ENCODE measurements around the gene TLE4. TPM values are rescaled to one million over a fixed set of nuclear protein-coding genes. Genes with fewer than 3 reads are reported as not detected.

TLE4 gene
- total RNA-seq, 2 donors from 2014 or later, result 9.7 to 130 TPM

DNA sequence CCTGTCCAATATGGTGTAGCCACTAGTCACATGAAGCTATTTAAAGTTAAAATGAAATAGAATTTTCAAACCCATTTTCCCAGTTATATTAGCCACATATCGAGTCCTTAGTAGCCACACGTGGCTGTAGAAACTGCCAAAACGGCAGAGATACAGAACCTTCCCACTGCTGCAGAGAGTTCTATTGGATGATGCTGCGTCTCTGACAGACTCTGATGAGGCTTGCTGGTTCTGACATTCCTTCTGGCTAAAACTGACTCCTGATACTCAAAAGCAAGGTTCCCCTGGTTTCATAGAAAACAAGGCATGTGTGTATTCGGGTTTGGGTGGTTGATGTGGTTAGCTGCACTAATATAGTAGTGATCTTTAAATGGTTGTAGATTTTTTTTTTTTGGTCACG is 91.5 kb downstream of the TLE4 start:
- no peak overlapping the region for H3K4me3 ChIP-seq
- TF ChIP-seq, protein P1, sequence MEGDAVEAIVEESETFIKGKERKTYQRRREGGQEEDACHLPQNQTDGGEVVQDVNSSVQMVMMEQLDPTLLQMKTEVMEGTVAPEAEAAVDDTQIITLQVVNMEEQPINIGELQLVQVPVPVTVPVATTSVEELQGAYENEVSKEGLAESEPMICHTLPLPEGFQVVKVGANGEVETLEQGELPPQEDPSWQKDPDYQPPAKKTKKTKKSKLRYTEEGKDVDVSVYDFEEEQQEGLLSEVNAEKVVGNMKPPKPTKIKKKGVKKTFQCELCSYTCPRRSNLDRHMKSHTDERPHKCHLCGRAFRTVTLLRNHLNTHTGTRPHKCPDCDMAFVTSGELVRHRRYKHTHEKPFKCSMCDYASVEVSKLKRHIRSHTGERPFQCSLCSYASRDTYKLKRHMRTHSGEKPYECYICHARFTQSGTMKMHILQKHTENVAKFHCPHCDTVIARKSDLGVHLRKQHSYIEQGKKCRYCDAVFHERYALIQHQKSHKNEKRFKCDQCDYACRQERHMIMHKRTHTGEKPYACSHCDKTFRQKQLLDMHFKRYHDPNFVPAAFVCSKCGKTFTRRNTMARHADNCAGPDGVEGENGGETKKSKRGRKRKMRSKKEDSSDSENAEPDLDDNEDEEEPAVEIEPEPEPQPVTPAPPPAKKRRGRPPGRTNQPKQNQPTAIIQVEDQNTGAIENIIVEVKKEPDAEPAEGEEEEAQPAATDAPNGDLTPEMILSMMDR (IDR thresholded peaks at IDR 0.05), result no peak
- TF ChIP-seq POLR2AphosphoS5 (IDR thresholded peaks at IDR 0.05) (no peak), POLR2A (IDR thresholded peaks at IDR 0.05) (no peak)
- DNase-seq (ENCODE audit: low spot score), result no peak
- H3K9me3 ChIP-seq, result no peaks in the 10 kb centered on the region
- no peak overlapping the region for H3K27ac ChIP-seq
- H3K36me3 ChIP-seq, result no peaks in the 10 kb centered on the region
- no peaks in the 10 kb centered on the region for H3K27me3 ChIP-seq (replicated peaks; ENCODE audit: insufficient read depth)
- 78% methylated on average over 6 of the region's 6 CpGs for WGBS
- H3K4me1 ChIP-seq (replicated peaks), result no peaks in the 10 kb centered on the region
- intact Hi-C loops (cut with DNase I), result no loop called here

DNA sequence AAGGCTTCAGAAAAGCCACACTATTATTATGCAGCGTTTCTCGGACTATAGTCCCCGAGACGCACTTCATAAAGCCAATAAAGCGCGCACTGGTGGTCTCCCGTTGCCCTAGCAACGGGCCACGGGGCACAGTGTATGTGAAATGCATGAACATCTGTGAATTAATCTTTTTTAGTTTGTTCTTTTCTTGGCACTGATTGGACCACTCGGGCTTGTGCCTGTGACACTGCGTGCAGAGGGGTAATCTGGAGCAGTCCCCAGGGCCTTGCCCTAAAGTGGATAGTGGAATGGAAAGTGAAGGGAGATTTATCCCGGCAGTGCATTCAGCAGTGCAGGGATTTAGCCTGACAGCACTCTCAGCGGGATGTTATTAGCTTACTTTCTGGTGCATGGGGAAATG is 92.1 kb downstream of the TLE4 start:
- Histone ChIP-seq H3K27me3 (replicated peaks; ENCODE audit: insufficient read depth) (no peaks in the 10 kb centered on the region), H3K9me3 (no peaks in the 10 kb centered on the region), H3K27ac (no peak overlapping the region), H3K36me3 (no peaks in the 10 kb centered on the region), H3K4me1 (replicated peaks) (no peaks in the 10 kb centered on the region), H3K4me3 (no peak overlapping the region)
- TF ChIP-seq POLR2A (IDR thresholded peaks at IDR 0.05) (no peak), POLR2AphosphoS5 (IDR thresholded peaks at IDR 0.05) (no peak)
- TF ChIP-seq, protein P1 (IDR thresholded peaks at IDR 0.05), result no peak
- DNase-seq (ENCODE audit: low spot score), result no peak
- intact Hi-C loops (cut with DNase I), result no loop called here
- 84% methylated on average over 13 of the region's 13 CpGs for WGBS

DNA sequence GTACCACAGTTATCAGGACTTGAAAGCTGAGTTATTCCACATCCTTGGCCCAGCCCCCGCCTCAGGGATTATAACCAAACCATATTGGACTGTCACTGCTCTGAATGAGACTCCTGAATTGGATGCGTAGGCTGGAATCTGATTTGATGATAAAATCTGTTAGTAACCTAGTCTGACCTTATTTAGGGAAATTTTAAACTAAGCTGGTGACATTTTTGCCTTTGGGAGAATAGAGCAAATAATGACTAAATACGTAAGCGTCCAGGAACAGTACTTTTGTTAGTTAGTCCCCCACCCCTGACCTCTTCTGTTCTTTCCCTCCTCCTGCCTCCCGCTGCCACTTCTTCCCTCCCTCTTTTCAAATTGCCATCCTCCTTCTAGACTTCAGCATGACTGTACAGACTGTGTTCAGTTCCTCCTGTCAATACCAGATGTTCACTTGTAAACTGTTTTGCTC is 92.6 kb downstream of the TLE4 start:
- TF ChIP-seq, protein P1 (IDR thresholded peaks at IDR 0.05), result no peak
- TF ChIP-seq POLR2AphosphoS5 (IDR thresholded peaks at IDR 0.05) (no peak), POLR2A (IDR thresholded peaks at IDR 0.05) (no peak)
- no peak for DNase-seq (ENCODE audit: low spot score)
- Histone ChIP-seq H3K9me3 (no peaks in the 10 kb centered on the region), H3K27ac (no peak overlapping the region), H3K4me3 (no peak overlapping the region), H3K27me3 (replicated peaks; ENCODE audit: insufficient read depth) (no peaks in the 10 kb centered on the region), H3K4me1 (replicated peaks) (no peaks in the 10 kb centered on the region), H3K36me3 (no peaks in the 10 kb centered on the region)
- intact Hi-C loops (cut with DNase I), result no loop called here
- WGBS, result 80% methylated on average over 5 of the region's 5 CpGs

DNA sequence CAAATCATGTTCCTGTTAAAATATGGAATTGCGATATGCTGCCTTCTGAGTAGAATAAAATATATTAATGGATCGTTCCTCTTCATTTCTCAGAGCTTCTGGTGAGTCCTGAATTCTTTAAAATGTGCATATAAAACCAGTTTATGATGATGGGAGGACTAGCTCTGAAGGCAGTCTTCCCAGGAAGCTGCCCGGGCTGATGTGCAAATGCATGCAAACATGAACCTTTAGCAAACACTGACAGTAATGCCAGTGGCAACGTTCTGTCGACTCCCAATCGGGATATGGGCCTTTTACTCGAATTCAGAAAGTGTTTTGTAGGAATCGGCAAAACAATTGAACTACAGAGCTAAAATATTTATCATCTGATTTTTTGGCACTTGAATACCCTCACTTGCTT is 93.6 kb downstream of the TLE4 start:
- no peak for DNase-seq (ENCODE audit: low spot score)
- no peak overlapping the region for H3K27ac ChIP-seq
- intact Hi-C loops (cut with DNase I), result no loop called here
- H3K9me3 ChIP-seq, result no peaks in the 10 kb centered on the region
- TF ChIP-seq, protein P1 (IDR thresholded peaks at IDR 0.05), result no peak
- TF ChIP-seq POLR2A (IDR thresholded peaks at IDR 0.05), result no peak
- TF ChIP-seq POLR2AphosphoS5 (IDR thresholded peaks at IDR 0.05), result no peak
- H3K27me3 ChIP-seq (replicated peaks; ENCODE audit: insufficient read depth), result no peaks in the 10 kb centered on the region
- no peaks in the 10 kb centered on the region for H3K36me3 ChIP-seq
- no peaks in the 10 kb centered on the region for H3K4me1 ChIP-seq (replicated peaks)
- 52% methylated on average over 8 of the region's 8 CpGs for WGBS
- H3K4me3 ChIP-seq, result no peak overlapping the region

DNA sequence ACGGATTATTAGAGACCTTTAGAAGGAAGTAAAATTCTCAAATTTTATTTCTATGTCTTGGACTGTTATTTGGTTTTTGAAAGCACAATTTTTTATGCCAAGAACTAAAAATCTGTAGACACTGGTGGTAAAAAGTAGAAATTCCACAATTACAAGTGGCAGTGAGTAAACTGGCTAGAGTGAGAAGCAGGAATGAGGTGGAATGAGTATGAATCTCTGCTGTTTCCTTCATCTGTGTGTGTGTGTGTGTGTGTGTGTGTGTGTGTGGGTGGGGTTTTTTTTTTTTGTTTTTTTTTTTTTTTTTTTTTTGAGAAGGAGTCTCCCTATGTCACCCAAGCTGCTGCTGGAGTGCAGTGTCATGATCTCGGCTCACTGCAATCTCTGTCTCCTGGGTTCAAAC is 94.2 kb downstream of the TLE4 start:
- DNase-seq (ENCODE audit: low spot score), result no peak
- Histone ChIP-seq H3K27ac (no peak overlapping the region), H3K4me3 (no peak overlapping the region), H3K27me3 (replicated peaks; ENCODE audit: insufficient read depth) (no peaks in the 10 kb centered on the region), H3K36me3 (no peaks in the 10 kb centered on the region), H3K4me1 (replicated peaks) (no peaks in the 10 kb centered on the region), H3K9me3 (no peaks in the 10 kb centered on the region)
- WGBS, result 96% methylated on average over 2 of the region's 2 CpGs
- TF ChIP-seq POLR2AphosphoS5 (IDR thresholded peaks at IDR 0.05) (no peak), POLR2A (IDR thresholded peaks at IDR 0.05) (no peak)
- TF ChIP-seq, protein P1 (IDR thresholded peaks at IDR 0.05), result no peak
- intact Hi-C loops (cut with DNase I), result no loop called here

Data from prostate gland (tissue), 2 donors.